ENCODE measurements around the gene MEAF6.

Gene MEAF6

GRCh38 chr1:37483785-37484184 lies 30.8 kb downstream of the MEAF6 start:
- DNase-seq, result no peak

DNA sequence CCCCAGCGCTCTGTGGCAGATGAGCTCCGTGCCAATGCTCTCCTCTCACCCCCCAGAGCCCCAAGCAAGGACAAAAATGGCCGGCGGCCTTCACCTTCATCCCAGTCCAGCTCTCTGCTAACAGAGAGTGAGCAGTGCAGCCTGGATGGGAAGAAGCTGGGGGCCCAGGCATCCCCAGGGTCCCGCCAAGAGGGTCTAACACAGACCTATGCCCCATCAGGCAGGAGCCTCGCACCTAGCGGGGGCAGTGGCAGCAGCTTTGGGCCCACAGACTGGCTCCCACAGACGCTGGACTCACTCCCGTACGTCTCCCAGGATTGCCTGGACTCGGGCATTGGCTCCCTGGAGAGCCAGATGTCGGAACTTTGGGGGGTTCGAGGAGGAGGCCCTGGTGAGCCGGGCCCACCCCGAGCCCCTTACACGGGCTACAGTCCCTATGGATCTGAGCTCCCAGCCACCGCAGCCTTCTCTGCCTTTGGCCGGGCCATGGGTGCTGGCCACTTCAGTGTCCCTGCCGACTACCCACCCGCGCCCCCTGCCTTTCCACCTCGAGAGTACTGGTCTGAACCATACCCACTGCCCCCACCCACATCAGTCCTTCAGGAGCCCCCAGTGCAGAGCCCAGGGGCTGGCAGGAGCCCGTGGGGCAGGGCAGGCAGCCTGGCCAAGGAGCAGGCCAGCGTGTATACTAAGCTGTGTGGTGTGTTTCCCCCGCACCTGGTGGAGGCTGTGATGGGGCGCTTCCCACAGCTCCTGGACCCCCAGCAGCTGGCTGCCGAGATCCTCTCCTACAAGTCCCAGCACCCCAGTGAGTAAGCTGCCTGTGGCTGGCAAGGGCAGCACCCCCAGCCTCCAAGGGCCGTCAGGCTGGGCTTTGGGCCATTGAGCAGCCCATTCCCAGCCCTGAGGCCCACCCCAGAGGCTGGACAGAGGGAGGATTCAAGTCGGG lies 31.5 kb downstream of the MEAF6 start:
- no peak for DNase-seq

DNA sequence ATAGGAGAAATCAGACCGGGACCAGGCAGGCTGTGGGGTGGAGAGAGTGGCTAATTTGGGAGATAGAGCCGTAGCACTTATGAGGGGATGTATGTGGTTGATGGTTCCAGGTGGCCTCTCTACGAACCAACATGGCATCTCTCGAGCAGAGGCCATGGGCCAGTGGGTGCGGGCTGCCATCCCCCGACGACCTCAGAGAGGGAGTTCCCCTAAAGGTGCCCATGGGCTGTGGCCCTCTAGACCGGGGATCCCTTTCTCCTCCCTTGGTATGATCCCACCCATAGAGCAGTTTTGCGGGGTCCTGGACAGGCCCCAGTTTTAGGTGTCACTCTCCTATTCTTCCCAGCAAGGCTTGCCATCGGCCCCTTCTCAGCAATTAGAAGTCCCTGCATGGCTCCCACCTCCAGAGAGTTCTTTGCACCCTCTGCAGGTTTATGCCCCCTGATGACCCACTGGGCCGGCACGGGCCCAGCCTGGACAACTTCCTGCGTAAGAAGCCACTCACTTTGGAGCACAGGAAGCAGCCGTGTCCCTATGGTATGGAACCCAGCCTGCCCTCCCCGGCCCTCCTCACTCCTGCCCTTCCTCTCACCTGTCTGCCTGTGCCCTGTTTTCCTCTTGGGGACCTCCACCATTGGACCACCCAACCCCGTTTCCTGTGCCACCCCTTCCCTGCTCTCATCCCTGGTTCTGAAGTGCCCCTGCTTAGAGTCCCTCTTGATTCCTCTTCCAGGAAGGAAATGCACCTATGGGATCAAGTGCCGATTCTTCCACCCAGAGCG lies 32.4 kb downstream of the MEAF6 start:
- DNase-seq, result no peak

DNA sequence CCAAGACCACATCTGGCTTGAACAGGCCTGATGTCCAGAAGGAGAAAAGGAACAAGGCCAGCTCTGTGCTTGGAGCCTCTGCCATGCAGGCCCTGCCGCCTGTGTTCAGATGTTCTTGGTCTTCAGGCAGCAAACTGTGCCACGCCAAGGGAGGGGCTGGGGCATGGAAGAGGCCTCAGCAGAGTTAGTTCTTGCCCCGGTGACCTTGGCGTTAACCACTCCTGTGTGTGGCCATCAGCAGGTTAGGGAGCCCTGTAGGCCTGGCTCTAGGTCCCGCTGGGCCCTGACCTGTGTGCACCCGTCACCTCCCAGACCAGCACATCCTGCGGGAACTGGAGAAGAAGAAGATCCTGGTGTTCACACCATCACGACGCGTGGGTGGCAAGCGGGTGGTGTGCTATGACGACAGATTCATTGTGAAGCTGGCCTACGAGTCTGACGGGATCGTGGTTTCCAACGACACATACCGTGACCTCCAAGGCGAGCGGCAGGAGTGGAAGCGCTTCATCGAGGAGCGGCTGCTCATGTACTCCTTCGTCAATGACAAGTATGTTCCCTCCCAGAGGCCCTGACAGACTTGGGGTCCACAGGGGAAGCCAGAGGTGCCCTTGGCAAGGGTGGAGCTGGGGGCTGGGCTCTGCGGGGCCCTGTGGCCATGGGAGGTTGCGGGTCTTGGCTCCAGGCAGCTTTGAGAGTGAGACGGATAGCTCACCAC lies 33.1 kb downstream of the MEAF6 start:
- no peak for DNase-seq

- DNase-seq, result no peak
Measured at GRCh38 chr1:37480581-37481288, 33.8 kb downstream of the MEAF6 start.

- no peak for DNase-seq
Measured at GRCh38 chr1:37480125-37480466, 34.5 kb downstream of the MEAF6 start.

DNA sequence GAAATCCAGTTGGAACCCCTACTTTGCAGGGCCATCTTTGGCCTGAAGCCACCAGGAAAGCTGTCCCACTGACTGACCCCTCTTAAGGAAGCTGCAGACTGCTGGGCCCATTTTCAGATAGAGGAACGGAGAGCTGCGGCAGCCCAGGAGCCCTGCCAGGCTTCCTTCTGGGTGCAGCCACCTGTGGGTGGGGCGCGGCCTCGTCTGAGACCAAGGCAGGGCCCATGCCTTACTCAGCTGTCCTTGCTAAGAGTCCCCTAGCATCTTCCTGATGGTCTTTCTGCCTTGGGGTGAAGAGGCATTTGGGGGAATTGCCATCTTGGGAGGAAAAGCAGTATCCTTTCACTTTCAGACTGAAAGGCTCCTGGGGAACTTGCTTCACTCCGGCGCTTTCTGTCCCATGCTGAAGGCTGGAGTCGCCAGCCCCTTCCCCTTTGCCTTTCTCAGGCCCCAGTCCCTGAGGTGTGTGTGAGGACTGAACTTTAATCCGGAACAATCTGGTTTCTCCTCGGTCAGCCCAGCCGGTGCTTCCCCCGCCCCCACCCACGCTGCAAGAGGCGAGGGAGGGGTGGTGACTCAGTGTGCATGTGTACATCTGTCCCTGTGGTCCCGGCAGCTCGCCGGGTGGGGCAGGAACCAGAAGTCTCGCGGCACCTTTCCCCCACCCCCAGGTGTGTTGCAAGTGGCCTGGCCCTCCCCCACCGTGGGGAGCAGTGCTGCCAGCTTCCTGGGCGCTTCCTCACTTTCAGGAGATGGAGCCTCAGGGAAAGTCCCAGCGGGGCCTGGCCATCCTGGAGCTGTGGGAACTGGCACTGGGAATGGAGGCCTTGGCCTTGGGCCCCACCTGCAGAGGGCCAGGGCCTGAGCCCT lies 35.1 kb downstream of the MEAF6 start:
- peak; percentile 85 for DNase-seq

- DNase-seq, result peak; percentile 45
Measured at GRCh38 chr1:37478890-37479254, 35.7 kb downstream of the MEAF6 start.

DNA sequence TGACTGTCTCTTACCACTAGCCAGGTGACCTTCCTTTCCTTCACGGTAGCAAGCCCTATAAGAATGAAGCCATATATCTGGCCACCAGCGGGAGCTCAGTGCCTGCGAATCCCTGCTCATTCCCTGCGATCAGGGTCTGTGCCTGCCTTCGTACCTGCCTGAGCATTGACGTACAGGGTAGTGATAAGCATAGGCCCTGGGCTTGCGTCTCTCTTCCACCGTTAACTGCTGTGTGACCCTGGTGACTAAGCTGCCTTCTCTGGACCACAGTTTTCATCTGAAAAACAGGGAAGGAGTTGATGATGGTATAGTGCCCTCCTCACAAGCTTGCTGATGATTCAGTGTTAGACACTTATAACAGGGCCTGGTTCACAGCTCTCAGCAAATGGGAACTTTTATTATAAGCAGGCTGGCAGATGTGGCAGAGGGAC lies 36.1 kb downstream of the MEAF6 start:
- DNase-seq, result peak; percentile 47

DNA sequence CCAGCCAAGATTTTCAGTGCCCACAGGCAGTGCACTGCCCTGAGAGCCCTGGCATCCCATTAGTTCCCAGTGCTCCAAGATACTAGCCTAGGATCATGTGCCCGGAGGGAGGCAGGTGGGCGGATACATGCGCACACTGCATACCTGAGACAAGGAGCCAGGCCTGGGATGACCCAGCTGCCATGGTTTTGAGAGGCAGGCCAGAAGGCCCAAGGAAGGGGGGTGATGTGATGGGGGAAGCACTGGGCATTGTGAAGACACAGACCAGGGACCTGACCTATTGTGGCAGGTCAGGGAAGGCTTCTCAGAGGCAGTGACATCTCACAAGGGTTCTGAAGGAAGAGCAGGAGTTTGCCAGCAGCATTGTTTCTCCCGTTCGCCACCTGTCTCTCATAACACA lies 36.6 kb downstream of the MEAF6 start:
- peak; percentile 44 for DNase-seq

GRCh38 chr1:37477198-37477931 lies 37.2 kb downstream of the MEAF6 start:
- peak; percentile 72 for DNase-seq

DNA sequence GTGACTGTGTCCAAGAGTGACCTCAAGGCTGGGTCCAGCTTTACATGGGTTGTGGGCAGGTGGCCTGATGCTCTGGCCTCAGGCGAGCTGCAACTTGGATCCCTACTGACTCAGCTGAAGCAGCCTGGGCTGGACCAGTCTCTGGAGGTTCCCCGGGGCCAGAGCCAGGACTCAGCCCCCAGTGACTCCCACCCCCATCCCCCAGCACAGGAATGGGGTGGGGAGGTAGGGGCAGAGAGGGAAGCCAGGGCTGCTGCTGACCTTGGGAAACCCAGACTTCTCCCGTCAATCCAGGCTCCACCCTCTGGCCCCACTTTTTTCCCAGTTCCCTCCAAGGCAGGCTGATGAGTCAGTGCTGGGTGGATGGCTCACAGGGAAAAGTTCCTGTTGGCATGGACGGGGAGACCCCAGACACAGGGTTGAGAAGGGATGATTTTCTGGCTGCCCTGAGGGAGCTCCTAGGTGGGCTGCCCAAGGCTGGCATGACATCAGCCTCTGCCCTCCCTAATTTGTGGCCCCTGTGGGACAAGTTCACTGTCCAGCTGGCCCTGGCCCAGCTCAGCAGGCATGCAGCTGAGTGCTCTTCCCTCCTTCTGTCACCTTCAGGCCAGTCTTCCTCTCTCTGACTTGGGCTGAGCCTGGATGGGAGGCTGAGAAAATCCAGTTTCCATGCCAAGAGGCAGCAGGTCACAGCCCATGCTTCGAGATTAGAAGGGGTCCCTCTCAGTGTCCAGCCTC lies 37.9 kb downstream of the MEAF6 start:
- no peak for DNase-seq

DNA sequence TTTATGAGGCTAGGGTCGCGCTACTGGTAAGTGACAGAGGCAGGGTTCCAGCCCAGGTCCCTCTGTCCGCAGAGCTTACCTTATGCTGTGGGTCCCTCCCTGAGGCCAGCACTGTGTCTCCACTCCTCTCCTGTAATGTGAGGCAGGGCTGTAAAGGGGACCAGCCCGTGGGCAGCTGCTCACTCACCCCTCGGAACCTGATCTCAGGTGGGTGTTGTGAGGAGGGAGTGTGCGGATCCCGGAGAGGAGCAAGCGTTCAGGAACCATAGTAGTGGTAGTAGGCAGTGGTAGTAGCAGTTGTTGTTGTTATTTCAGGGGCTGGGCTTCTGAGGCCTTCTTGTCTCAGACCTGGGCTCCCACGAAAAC lies 38.5 kb downstream of the MEAF6 start:
- no peak for DNase-seq

DNA sequence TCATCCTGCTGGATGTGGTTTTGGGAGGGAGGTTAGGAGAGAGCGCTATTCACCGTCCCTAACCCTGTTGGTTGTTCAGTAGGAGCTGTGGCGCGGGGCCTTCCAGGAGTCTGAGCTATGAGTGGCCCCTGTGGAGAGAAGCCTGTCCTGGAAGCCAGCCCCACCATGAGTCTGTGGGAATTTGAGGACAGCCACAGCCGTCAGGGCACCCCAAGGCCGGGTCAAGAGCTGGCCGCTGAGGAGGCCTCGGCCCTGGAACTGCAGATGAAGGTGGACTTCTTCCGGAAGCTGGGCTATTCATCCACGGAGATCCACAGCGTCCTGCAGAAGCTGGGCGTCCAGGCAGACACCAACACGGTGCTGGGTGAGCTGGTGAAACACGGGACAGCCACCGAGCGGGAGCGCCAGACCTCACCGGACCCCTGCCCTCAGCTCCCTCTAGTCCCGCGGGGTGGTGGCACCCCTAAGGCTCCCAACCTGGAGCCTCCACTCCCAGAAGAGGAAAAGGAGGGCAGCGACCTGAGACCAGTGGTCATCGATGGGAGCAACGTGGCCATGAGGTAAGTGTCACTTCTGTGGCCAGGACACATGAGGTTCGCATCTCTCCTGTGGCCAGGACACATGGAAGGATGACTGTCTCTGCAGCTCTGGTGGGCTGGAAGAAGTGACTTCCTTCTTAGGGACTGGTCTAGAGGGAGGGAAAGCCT lies 39.0 kb downstream of the MEAF6 start:
- DNase-seq, result no peak

DNA sequence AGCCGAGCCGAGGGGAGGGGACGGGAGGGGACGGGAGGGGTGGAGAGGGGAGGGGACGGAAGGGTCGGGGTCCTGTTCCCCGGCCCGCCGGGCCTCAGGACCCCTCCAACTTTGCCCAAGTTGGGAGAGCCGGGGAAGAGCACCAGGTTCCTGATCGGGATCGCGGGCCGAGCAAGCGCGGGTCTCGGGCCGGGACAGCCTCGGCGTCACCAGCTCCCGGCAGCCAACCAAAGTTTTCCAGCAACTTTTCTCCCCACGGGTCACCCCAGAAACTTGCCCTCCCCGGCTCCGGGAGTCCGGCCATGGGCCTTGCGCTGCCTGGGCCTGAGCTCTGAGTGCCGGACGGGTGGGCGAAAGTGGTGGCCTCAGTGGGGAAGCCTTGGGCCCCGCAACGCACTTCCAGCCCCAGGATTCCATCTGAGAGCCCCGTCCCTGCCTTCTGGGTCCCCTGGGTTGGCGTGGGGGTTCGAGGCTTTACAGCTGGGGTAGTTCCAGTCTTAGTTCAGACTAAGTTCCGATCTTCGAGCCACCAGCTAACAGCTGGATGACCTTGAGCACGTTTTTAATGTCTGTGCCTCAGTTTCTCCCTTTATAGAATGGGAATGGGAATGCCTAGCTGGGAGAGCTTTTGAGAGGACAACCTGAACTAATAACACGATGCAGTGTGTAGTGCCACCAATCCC lies 39.7 kb downstream of the MEAF6 start:
- DNase-seq, result peak; percentile 49

DNA sequence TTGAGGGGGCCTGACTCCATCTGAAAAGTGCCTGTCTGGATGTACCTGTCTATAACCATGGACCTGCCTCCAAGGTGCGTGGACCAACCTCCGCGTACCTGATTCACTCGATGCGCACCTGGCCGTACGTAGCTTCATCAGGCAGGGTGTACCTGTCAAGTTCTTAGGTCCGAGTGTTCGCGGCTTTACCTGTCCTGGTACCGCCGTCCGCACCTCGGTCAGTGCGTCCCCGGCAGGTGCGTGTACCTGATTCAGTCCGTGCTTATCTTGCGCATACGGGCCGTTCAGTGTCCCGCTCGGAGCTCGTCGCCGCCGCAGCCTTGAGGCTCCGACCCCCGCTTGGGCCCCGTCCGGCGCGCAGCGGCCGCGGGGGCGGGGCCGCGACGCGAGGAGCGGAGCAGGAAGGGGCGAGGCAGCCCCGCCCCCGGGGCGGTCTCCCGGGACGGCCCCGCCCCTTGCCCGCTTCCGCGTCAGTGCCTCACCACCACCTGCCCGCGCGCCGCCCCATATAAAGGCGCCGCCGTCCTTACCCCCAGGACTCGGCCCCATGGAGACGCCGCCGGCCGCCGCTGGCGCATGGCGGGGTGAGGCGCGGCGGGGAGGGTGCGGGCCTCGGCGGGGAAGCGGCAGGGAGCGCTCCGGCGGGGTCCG lies 40.4 kb downstream of the MEAF6 start, which contains the start of gene ZC3H12A:
Gene ZC3H12A, plus strand, starts transcription at position 535 of the 651 bp plus-strand sequence. CDS start 917 bp downstream, outside the sequence.
- peak; percentile 97 for DNase-seq

GRCh38 chr1:37473431-37474045 lies 41.0 kb downstream of the MEAF6 start:
- no peak for DNase-seq

DNA sequence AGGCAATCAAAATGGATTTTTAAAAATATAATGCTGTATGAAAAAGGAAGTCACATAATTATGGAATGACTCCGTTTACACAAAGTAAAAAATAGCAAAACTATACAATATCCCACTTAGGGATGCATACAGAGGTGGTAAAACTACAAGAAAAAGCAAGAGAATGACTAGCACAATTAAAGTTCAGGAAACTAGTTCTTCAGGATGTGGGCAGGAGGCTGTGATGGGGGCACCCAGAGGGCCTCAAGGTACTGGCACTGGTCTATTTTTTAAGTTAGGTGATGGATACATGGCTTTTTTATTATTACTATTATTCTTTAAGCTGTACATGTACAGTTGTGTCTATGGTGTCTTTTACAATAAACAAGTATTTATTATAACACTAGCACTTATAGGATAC lies 41.6 kb downstream of the MEAF6 start:
- no peak for DNase-seq
